Naive B cell (primary cell): ENCODE results near the gene ATP11C. TPM values are rescaled to one million over a fixed set of nuclear protein-coding genes. Genes with fewer than 3 reads are reported as not detected.

Experiments
- ATAC-seq, 2 donors: fragments of 150-1000 bp; cut with Tn5 transposase; 2 replicates each; pipeline ENCODE4 v1.10.0; 2021; ENCODE audit warnings: low read depth in 2 of 2, mild to moderate bottlenecking in 2 of 2, moderate library complexity in 2 of 2
- DNase-seq: peaks from one replicate; pipeline ENCODE4 v3.0.0; 2022
- H3K27ac Mint-ChIP-seq, 6 donors: one replicate each; pipeline ENCODE4 v1.8.0; 2020 to 2022; ENCODE audit warnings: mild to moderate bottlenecking in 6 of 6, mixed read lengths in 6 of 6, moderate library complexity in 5 of 6, inconsistent platforms in 2 of 6
- H3K27me3 Mint-ChIP-seq, 3 donors: one replicate each; pipeline ENCODE4 v1.8.0; 2021 to 2022; ENCODE audit warnings: mixed read lengths in 3 of 3, mild to moderate bottlenecking in 1 of 3
- H3K36me3 Mint-ChIP-seq, 2 donors: one replicate each; pipeline ENCODE4 v1.8.0; 2020 to 2022; ENCODE audit warnings: mixed read lengths in 2 of 2, inconsistent platforms in 1 of 2, mild to moderate bottlenecking in 1 of 2
- H3K4me1 Mint-ChIP-seq, 3 donors: one replicate each; pipeline ENCODE4 v1.8.0; 2020 to 2022; ENCODE audit warnings: mixed read lengths in 3 of 3, inconsistent platforms in 1 of 3, mild to moderate bottlenecking in 1 of 3, moderate library complexity in 1 of 3
- H3K4me3 Mint-ChIP-seq, 8 donors: one replicate each; pipeline ENCODE4 v1.8.0; 2020 to 2022; ENCODE audit warnings: mild to moderate bottlenecking in 8 of 8, mixed read lengths in 8 of 8, moderate library complexity in 8 of 8, inconsistent platforms in 2 of 8
- H3K9me3 Mint-ChIP-seq, 7 donors: one replicate each; pipeline ENCODE4 v1.8.0; 2020 to 2022; ENCODE audit warnings: mixed read lengths in 7 of 7, mild to moderate bottlenecking in 5 of 7, inconsistent platforms in 2 of 7, moderate library complexity in 1 of 7
- polyA plus RNA-seq, 6 donors: library from polyadenylated mRNA; unstranded; fragments of 300-500 nt; fragmentation: Illumina TruSeq; gene quantifications; one replicate each; pipeline ENCODE4 v1.2.3, GENCODE V29; 2021; ENCODE audit warnings: low read depth in 6 of 6

The ATP11C gene
- polyA plus RNA-seq, 6 donors from 2014 or later: 5.8 to 11.2 (median 8.0) TPM

- H3K27ac Mint-ChIP-seq: no peak overlapping the region
- H3K36me3 Mint-ChIP-seq: peaks cover 17 to 29% of the 10 kb centered on the region in 2 donors
- H3K27me3 Mint-ChIP-seq: no peaks in the 10 kb centered on the region
- peaks cover 0 to 11% (median 6%) of the 10 kb centered on the region in 7 donors for H3K9me3 Mint-ChIP-seq
- ATAC-seq: no peak
- H3K4me3 Mint-ChIP-seq: peak overlapping the region in 1 of 8 donors; percentile 64
- no peak for DNase-seq
- no peaks in the 10 kb centered on the region for H3K4me1 Mint-ChIP-seq
These were observed 173.2 kb downstream of the ATP11C start for GRCh38 chrX:139759637-139760036.

- Mint-ChIP-seq H3K27ac (no peak overlapping the region), H3K36me3 (peaks cover 22 to 37% of the 10 kb centered on the region in 2 donors), H3K27me3 (no peaks in the 10 kb centered on the region), H3K9me3 (peaks cover 1 to 20% (median 14%) of the 10 kb centered on the region in 7 donors), H3K4me1 (no peaks in the 10 kb centered on the region), H3K4me3 (no peak overlapping the region)
- no peak for DNase-seq
- no peak for ATAC-seq
These were observed 174.0 kb downstream of the ATP11C start for GRCh38 chrX:139758809-139759208.

- Mint-ChIP-seq H3K27me3 (no peaks in the 10 kb centered on the region), H3K4me1 (no peaks in the 10 kb centered on the region), H3K9me3 (peaks cover 5 to 23% (median 18%) of the 10 kb centered on the region in 7 donors), H3K27ac (no peak overlapping the region), H3K36me3 (peaks cover 25 to 43% of the 10 kb centered on the region in 2 donors), H3K4me3 (no peak overlapping the region)
- ATAC-seq (no peak), DNase-seq (no peak)
These were observed 174.6 kb downstream of the ATP11C start for GRCh38 chrX:139758250-139758649.

GRCh38 chrX:139751053-139751452, 181.8 kb downstream of the ATP11C start:
- no peaks in the 10 kb centered on the region for H3K4me1 Mint-ChIP-seq
- H3K36me3 Mint-ChIP-seq: peaks cover 36 to 37% of the 10 kb centered on the region in 2 donors
- no peaks in the 10 kb centered on the region for H3K27me3 Mint-ChIP-seq
- no peak for ATAC-seq
- H3K9me3 Mint-ChIP-seq: peaks cover 5 to 25% (median 21%) of the 10 kb centered on the region in 7 donors
- DNase-seq: no peak
- H3K4me3 Mint-ChIP-seq: no peak overlapping the region
- peak overlapping the region in 1 of 6 donors; percentile 48 for H3K27ac Mint-ChIP-seq

GRCh38 chrX:139750390-139750789, 182.5 kb downstream of the ATP11C start:
- H3K27ac Mint-ChIP-seq: no peak overlapping the region
- H3K4me1 Mint-ChIP-seq: no peaks in the 10 kb centered on the region
- no peak overlapping the region for H3K4me3 Mint-ChIP-seq
- DNase-seq: no peak
- ATAC-seq: no peak
- H3K36me3 Mint-ChIP-seq: peaks cover 30 to 31% of the 10 kb centered on the region in 2 donors
- H3K9me3 Mint-ChIP-seq: peaks cover 5 to 25% (median 19%) of the 10 kb centered on the region in 7 donors
- no peaks in the 10 kb centered on the region for H3K27me3 Mint-ChIP-seq

GRCh38 chrX:139739138-139739537, 193.7 kb downstream of the ATP11C start:
- Mint-ChIP-seq H3K27ac (no peak overlapping the region), H3K36me3 (peaks cover 6 to 11% of the 10 kb centered on the region in 2 donors), H3K4me3 (no peak overlapping the region), H3K4me1 (no peaks in the 10 kb centered on the region), H3K27me3 (no peaks in the 10 kb centered on the region), H3K9me3 (no peaks in the 10 kb centered on the region)
- ATAC-seq (no peak), DNase-seq (no peak)

- H3K27ac Mint-ChIP-seq: no peak overlapping the region
These were observed 194.3 kb downstream of the ATP11C start for GRCh38 chrX:139738581-139738980.

GRCh38 chrX:139736151-139736550, 196.7 kb downstream of the ATP11C start:
- no peak overlapping the region for H3K4me3 Mint-ChIP-seq
- ATAC-seq (no peak), DNase-seq (no peak)
- no peaks in the 10 kb centered on the region for H3K4me1 Mint-ChIP-seq
- peaks cover 4 to 15% of the 10 kb centered on the region in 2 donors for H3K36me3 Mint-ChIP-seq
- H3K27ac Mint-ChIP-seq: no peak overlapping the region
- no peaks in the 10 kb centered on the region for H3K9me3 Mint-ChIP-seq
- H3K27me3 Mint-ChIP-seq: no peaks in the 10 kb centered on the region

More at GRCh38 chrX:139738581-139738980, 194.3 kb downstream of the ATP11C start:
- Mint-ChIP-seq H3K27me3 (no peaks in the 10 kb centered on the region), H3K4me3 (no peak overlapping the region), H3K36me3 (peaks cover 6 to 11% of the 10 kb centered on the region in 2 donors), H3K9me3 (no peaks in the 10 kb centered on the region), H3K4me1 (no peaks in the 10 kb centered on the region)
- DNase-seq (no peak), ATAC-seq (no peak)

GRCh38 chrX:139734996-139735395, 197.9 kb downstream of the ATP11C start:
- Mint-ChIP-seq H3K27ac (no peak overlapping the region), H3K36me3 (peaks cover 0 to 10% of the 10 kb centered on the region in 2 donors), H3K27me3 (no peaks in the 10 kb centered on the region), H3K4me1 (no peaks in the 10 kb centered on the region), H3K4me3 (no peak overlapping the region), H3K9me3 (no peaks in the 10 kb centered on the region)
- DNase-seq (no peak), ATAC-seq (no peak)

GRCh38 chrX:139725720-139726119, 207.1 kb downstream of the ATP11C start:
- peaks cover 0 to 1% (median 0%) of the 10 kb centered on the region in 7 donors for H3K9me3 Mint-ChIP-seq
- peaks cover 0 to 5% (median 2%) of the 10 kb centered on the region in 3 donors for H3K4me1 Mint-ChIP-seq
- H3K27ac Mint-ChIP-seq: no peak overlapping the region

GRCh38 chrX:139724626-139725025, 208.2 kb downstream of the ATP11C start:
- DNase-seq: no peak
- H3K27ac Mint-ChIP-seq: no peak overlapping the region
- H3K36me3 Mint-ChIP-seq: peaks cover 0 to 5% of the 10 kb centered on the region in 2 donors
- peaks cover 0 to 13% (median 3%) of the 10 kb centered on the region in 3 donors for H3K4me1 Mint-ChIP-seq
- peaks cover 0 to 1% (median 0%) of the 10 kb centered on the region in 7 donors for H3K9me3 Mint-ChIP-seq
- H3K27me3 Mint-ChIP-seq: no peaks in the 10 kb centered on the region
- ATAC-seq: no peak
- no peak overlapping the region for H3K4me3 Mint-ChIP-seq

More at GRCh38 chrX:139725720-139726119, 207.1 kb downstream of the ATP11C start:
- H3K4me3 Mint-ChIP-seq: no peak overlapping the region
- H3K36me3 Mint-ChIP-seq: peaks cover 0 to 5% of the 10 kb centered on the region in 2 donors
- H3K27me3 Mint-ChIP-seq: no peaks in the 10 kb centered on the region
- ATAC-seq: no peak
- no peak for DNase-seq

GRCh38 chrX:139720979-139721378, 211.9 kb downstream of the ATP11C start:
- Mint-ChIP-seq H3K9me3 (peaks cover 0 to 1% (median 0%) of the 10 kb centered on the region in 7 donors), H3K4me1 (peaks cover 0 to 13% (median 3%) of the 10 kb centered on the region in 3 donors), H3K27me3 (no peaks in the 10 kb centered on the region), H3K36me3 (no peaks in the 10 kb centered on the region), H3K27ac (peak overlapping the region in 1 of 6 donors; percentile 93), H3K4me3 (no peak overlapping the region)
- ATAC-seq: no peak
- no peak for DNase-seq

GRCh38 chrX:139720136-139720535, 212.7 kb downstream of the ATP11C start:
- Mint-ChIP-seq H3K9me3 (peaks cover 0 to 1% (median 0%) of the 10 kb centered on the region in 7 donors), H3K27me3 (no peaks in the 10 kb centered on the region), H3K27ac (no peak overlapping the region), H3K36me3 (no peaks in the 10 kb centered on the region), H3K4me1 (peaks cover 0 to 13% (median 3%) of the 10 kb centered on the region in 3 donors), H3K4me3 (peak overlapping the region in 1 of 8 donors; percentile 64)
- no peak for DNase-seq
- ATAC-seq: no peak

- Mint-ChIP-seq H3K4me3 (no peak within 1 kb of the TSS), H3K9me3 (no peaks in the 10 kb centered on the region), H3K36me3 (peaks cover 0 to 4% of the 10 kb centered on the region in 2 donors), H3K4me1 (no peaks in the 10 kb centered on the region), H3K27ac (no peak within 1 kb of the TSS), H3K27me3 (no peaks in the 10 kb centered on the region)
- no peak for ATAC-seq
- DNase-seq: no peak
These were observed 224.8 kb downstream of the ATP11C start, which contains the start of gene MCF2 for GRCh38 chrX:139708067-139708466. MCF2 (minus strand) TSS chrX:139708167; CDS start chrX:139651744, 56,423 bp downstream.
